ENCODE data around the gene SLC25A13.

DNA sequence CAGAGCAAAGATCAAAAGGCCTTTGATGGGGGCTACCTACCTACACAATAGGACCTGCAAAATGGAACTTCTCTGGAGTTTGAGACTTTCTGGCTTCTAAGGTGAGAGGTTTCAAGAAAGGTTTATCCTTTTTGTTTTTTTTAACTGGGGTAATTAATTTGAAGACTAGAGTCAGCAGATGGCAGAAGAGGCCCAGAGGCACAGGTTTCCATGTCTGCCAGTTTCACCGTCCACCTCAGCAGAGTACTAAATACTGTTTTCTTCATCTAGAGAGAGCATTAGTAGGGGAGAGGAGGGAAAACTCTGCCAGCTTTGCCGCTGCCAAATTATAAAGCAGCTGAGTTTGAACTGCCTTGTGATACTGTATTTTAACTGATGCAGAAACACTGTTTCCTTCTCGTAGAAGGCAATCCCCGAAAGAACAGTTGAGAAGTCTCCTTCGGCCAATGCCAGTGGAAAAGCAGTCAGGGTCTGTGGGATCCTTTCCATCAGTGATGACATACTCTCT is 138.7 kb downstream of the SLC25A13 start:
- TF ChIP-seq, protein P1, sequence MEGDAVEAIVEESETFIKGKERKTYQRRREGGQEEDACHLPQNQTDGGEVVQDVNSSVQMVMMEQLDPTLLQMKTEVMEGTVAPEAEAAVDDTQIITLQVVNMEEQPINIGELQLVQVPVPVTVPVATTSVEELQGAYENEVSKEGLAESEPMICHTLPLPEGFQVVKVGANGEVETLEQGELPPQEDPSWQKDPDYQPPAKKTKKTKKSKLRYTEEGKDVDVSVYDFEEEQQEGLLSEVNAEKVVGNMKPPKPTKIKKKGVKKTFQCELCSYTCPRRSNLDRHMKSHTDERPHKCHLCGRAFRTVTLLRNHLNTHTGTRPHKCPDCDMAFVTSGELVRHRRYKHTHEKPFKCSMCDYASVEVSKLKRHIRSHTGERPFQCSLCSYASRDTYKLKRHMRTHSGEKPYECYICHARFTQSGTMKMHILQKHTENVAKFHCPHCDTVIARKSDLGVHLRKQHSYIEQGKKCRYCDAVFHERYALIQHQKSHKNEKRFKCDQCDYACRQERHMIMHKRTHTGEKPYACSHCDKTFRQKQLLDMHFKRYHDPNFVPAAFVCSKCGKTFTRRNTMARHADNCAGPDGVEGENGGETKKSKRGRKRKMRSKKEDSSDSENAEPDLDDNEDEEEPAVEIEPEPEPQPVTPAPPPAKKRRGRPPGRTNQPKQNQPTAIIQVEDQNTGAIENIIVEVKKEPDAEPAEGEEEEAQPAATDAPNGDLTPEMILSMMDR (IDR thresholded peaks at IDR 0.05; ENCODE audit: low read length), result no peak
- TF ChIP-seq EZH2 (optimal IDR thresholded peaks at IDR 0.05; ENCODE audit: low read depth, low read length), result no peak
- no peak for TF ChIP-seq EZH2phosphoT487 (IDR thresholded peaks at IDR 0.05; ENCODE audit: low read length)

Measured in MM.1S (cell line).